Lower lobe of right lung (tissue), 2 donors: Measurements from ENCODE around the gene ANKRD12. TPM values are rescaled to one million over a fixed set of nuclear protein-coding genes. Genes with fewer than 3 reads are reported as not detected.
"Not testable (repeated sequence)": the region's sequence is repeated elsewhere in the genome, so short reads cannot be mapped to it uniquely, and the experiment has no call there.

Experiments
- ATAC-seq, 2 donors: fragments of 200-7000 bp; cut with Tn5 transposase; one replicate each; pipeline ENCODE4 v1.9.1; 2020 to 2022; ENCODE audit warnings: mild to moderate bottlenecking in 2 of 2, moderate library complexity in 2 of 2
- DNase-seq: peaks from one replicate; pipeline ENCODE4 v3.0.0-alpha.2; 2020
- H3K27ac ChIP-seq: fragments of 200-600 bp; one replicate; pipeline ENCODE4 v1.8.0; 2022
- H3K27me3 ChIP-seq: fragments of 200-600 bp; one replicate; pipeline ENCODE4 v1.8.0; 2022; ENCODE audit warnings: low read depth
- H3K36me3 ChIP-seq: fragments of 200-600 bp; one replicate; pipeline ENCODE4 v1.8.0; 2022; ENCODE audit warnings: mild to moderate bottlenecking
- H3K4me1 ChIP-seq: fragments of 200-600 bp; one replicate; pipeline ENCODE4 v1.8.0; 2022
- H3K4me3 ChIP-seq: fragments of 200-600 bp; one replicate; pipeline ENCODE4 v1.8.0; 2022; ENCODE audit warnings: mild to moderate bottlenecking
- H3K9me3 ChIP-seq: fragments of 200-600 bp; one replicate; pipeline ENCODE4 v1.8.0; 2022
- CTCF ChIP-seq: fragments of 200-600 bp; IDR thresholded peaks from one replicate; pipeline ENCODE4 v1.8.0; 2022; ENCODE audit warnings: antibody characterized with exemption, mild to moderate bottlenecking
- intact Hi-C: fragments of 100-400 bp; cut with DNase I; formaldehyde crosslinking; loops from one replicate; pipeline ENCODE4 v1.11.0; 2022
- total RNA-seq: library from RNA; stranded (reverse); fragmentation: NEBNext Ultra II Directional; extraction: Animal tissue kit (Norgen Biotek cat#: 25700); gene quantifications from one replicate; pipeline ENCODE4 v1.2.1, GENCODE V29; 2021
- donor health status: DM: no; HTN: yes; CAD: no; lungs with severe emphysema.

Gene ANKRD12
- total RNA-seq, 1 donor from 2014 or later: 77.7 TPM

DNA sequence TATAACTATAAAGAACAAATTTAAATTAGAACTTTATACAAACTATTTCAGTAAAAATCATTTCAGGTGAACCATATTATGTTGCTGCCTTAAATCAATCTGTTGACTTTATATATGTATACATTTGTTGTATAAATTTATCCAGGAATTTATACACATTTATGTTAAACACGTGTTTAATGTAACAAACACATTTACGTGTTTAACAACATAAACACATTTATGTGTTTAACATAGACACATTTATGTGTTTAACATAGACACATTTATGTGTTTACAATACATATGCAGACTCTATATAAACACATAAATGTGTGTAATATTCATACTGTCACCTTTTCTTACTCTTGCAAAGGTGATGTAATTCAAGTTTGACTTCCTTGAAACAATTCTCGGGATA, 122.6 kb downstream of the ANKRD12 start:
- H3K9me3 ChIP-seq: no peaks in the 10 kb centered on the region
- H3K27me3 ChIP-seq: no peaks in the 10 kb centered on the region
- no peak overlapping the region for H3K4me3 ChIP-seq
- ATAC-seq (no peak), DNase-seq (no peak)
- TF ChIP-seq CTCF: no peak
- H3K36me3 ChIP-seq: peaks cover 18% of the 10 kb centered on the region
- intact Hi-C loops: no loop called here
- no peaks in the 10 kb centered on the region for H3K4me1 ChIP-seq
- no peak overlapping the region for H3K27ac ChIP-seq

DNA sequence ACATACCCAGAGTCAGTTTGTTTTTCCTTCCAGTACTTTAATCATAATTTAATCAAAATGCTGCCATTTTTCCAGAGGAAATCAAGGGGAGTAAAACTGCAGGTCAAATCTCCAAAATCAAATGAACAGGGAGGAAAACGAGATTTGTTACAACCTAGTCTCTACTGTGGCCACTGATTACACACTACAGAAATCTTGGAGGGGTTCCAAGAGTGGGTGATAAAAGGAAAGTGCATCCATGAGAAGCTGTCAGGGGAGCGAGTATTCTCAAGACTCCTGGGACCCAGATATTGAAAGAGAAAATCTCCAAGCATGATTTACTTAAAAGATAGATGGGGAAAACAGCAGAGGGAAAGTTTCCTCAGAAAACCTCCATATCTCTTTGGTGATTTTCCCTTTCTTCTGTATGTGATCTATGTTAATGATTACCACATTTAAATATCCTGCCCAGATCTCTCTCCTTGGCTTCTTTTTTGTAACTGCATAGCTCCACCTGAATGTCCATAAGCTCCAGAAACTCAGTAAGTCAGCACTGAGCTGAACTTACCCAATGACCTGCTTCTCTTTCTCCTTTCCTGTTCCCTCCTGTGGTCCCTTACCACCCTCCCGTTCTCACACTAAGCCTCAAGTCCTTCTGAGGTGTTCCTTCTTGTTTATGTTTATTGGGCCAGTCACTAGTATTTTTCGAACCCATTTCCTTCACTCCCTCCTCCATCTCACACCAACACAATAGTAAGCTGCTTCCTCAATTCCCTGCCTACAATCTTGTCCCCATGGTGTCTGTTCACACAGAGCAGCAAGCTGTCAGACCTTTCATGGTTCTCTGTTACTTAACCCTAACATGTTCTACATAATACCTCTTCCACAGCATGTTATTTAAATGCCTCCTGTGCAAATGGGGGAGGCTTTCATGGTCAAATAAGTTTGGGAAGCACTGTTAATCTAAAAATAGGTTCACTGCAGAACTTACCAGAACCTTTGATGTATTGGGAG, 124.1 kb downstream of the ANKRD12 start:
- Histone ChIP-seq H3K27me3 (no peaks in the 10 kb centered on the region), H3K4me1 (no peaks in the 10 kb centered on the region), H3K4me3 (no peak overlapping the region), H3K9me3 (no peaks in the 10 kb centered on the region), H3K27ac (no peak overlapping the region), H3K36me3 (peaks cover 22% of the 10 kb centered on the region)
- ATAC-seq: no peak
- TF ChIP-seq CTCF: no peak
- intact Hi-C loops: no loop called here
- no peak for DNase-seq

DNA sequence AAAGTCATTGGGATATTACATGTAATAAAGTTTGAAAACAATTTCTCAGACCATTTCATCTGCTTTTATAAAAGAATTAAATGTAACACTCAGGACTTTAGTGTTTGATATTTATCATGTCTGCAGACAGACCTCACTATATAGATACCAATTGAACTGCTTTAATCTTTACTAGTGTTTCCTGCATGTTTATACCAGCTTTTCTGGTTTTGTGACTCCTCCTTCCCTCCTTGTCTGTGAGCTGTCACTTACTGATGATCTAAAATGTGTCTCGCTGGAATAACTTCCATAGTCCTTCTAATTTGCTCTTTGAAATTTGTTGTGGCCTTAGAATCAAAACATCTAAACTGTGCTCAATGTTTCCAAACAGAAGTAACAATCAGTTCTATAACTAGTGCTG, 126.7 kb downstream of the ANKRD12 start:
- Histone ChIP-seq H3K27me3 (no peaks in the 10 kb centered on the region), H3K9me3 (no peaks in the 10 kb centered on the region), H3K36me3 (peaks cover 22% of the 10 kb centered on the region), H3K4me3 (no peak overlapping the region), H3K4me1 (no peaks in the 10 kb centered on the region), H3K27ac (no peak overlapping the region)
- no peak for ATAC-seq
- no peak for DNase-seq
- TF ChIP-seq CTCF: no peak
- intact Hi-C loops: no loop called here

GRCh38 chr18:9264797-9265196, 128.2 kb downstream of the ANKRD12 start:
- H3K4me1 ChIP-seq, DNase-seq, H3K4me3 ChIP-seq, H3K27ac ChIP-seq, H3K27me3 ChIP-seq, ATAC-seq, H3K9me3 ChIP-seq, intact Hi-C loops: not testable (repeated sequence)
- H3K36me3 ChIP-seq: peaks cover 22% of the 10 kb centered on the region

GRCh38 chr18:9273221-9273620, 136.6 kb downstream of the ANKRD12 start:
- ATAC-seq (no peak), DNase-seq (no peak)
- Histone ChIP-seq H3K27ac (no peak overlapping the region), H3K4me1 (no peaks in the 10 kb centered on the region), H3K36me3 (peaks cover 73% of the 10 kb centered on the region), H3K4me3 (no peak overlapping the region), H3K27me3 (no peaks in the 10 kb centered on the region), H3K9me3 (no peaks in the 10 kb centered on the region)
- intact Hi-C loops: no loop called here
- TF ChIP-seq CTCF: no peak

DNA sequence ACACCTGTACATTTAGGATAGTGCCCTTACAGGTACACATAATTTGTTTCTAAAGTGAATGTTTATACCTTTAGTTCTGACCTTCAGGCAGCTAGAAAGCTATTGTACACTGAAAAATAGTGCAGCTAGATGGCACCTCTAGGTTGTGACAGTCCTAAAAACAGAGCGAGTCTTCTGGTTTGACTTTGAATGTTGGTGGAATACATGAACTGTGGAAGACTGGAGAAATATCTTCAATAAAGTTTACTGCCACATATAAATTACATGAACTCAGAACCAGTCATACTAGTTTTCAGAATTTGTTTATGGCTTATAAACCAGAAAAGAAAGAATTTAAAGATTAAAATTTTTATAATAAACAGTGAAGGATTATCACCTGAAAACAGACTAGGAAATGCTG, 139.3 kb downstream of the ANKRD12 start:
- Histone ChIP-seq H3K27ac (no peak overlapping the region), H3K9me3 (no peaks in the 10 kb centered on the region), H3K27me3 (no peaks in the 10 kb centered on the region), H3K36me3 (peaks cover 94% of the 10 kb centered on the region), H3K4me3 (no peak overlapping the region), H3K4me1 (no peaks in the 10 kb centered on the region)
- intact Hi-C loops: no loop called here
- no peak for TF ChIP-seq CTCF
- DNase-seq (no peak), ATAC-seq (no peak)
